Neural progenitor cell (in vitro differentiated cells): ENCODE measurements around the gene TRIM46. TPM values are rescaled to one million over a fixed set of nuclear protein-coding genes. Genes with fewer than 3 reads are reported as not detected.
A peak's percentile ranks its signal among the peaks of the same experiment; 100 is the strongest.

Source experiments
- DNase-seq: peaks from one replicate; pipeline ENCODE4 v3.0.0-alpha.2; 2016; ENCODE audit warnings: low spot score
- H2AFZ ChIP-seq: fragments of 200-600 bp; sonication (generic); replicated peaks from 2 replicates; pipeline ENCODE4 v1.6.1; 2016; ENCODE audit warnings: antibody characterized with exemption
- H3F3A ChIP-seq: fragments of 200-600 bp; sonication (generic); 2 replicates; pipeline ENCODE4 v1.6.1; 2016; ENCODE audit warnings: antibody characterized with exemption, low read depth
- H3K27ac ChIP-seq: fragments of 200-600 bp; sonication (generic); 2 replicates; pipeline ENCODE4 v1.5.1; 2016; ENCODE audit warnings: mild to moderate bottlenecking
- H3K27me3 ChIP-seq: fragments of 200-600 bp; sonication (generic); 2 replicates; pipeline ENCODE4 v1.6.1; 2016; ENCODE audit warnings: mild to moderate bottlenecking, moderate library complexity
- H3K36me3 ChIP-seq: fragments of 200-600 bp; sonication (generic); 2 replicates; pipeline ENCODE4 v1.5.1; 2016
- H3K4me1 ChIP-seq: fragments of 200-600 bp; sonication (generic); 2 replicates; pipeline ENCODE4 v1.6.1; 2016; ENCODE audit warnings: mixed run types
- H3K4me2 ChIP-seq: fragments of 200-600 bp; sonication (generic); 2 replicates; pipeline ENCODE4 v1.6.1; 2016
- H3K4me3 ChIP-seq: fragments of 200-600 bp; sonication (generic); 2 replicates; pipeline ENCODE4 v1.5.1; 2016
- H3K79me2 ChIP-seq: fragments of 200-600 bp; sonication (generic); 2 replicates; pipeline ENCODE4 v1.6.1; 2016; ENCODE audit warnings: low read depth
- H3K9ac ChIP-seq: fragments of 200-600 bp; sonication (generic); 2 replicates; pipeline ENCODE4 v1.6.1; 2016
- H3K9me3 ChIP-seq: fragments of 200-600 bp; sonication (generic); 2 replicates; pipeline ENCODE4 v1.5.1; 2016; ENCODE audit warnings: low read depth
- H4K20me1 ChIP-seq: fragments of 200-600 bp; sonication (generic); 2 replicates; pipeline ENCODE4 v1.6.1; 2016; ENCODE audit warnings: low read depth
- H3K27ac Mint-ChIP-seq: 3 replicates; pipeline ENCODE4 v1.8.0; 2021; ENCODE audit warnings: mixed read lengths
- H3K27me3 Mint-ChIP-seq: 2 replicates; pipeline ENCODE4 v1.8.0; 2022; ENCODE audit warnings: low read depth, mild to moderate bottlenecking, inconsistent platforms, moderate library complexity, mixed read lengths; ENCODE audit not compliant: insufficient read depth
- H3K36me3 Mint-ChIP-seq: 3 replicates; pipeline ENCODE4 v1.8.0; 2021; ENCODE audit warnings: mixed read lengths
- H3K4me1 Mint-ChIP-seq: 3 replicates; pipeline ENCODE4 v1.8.0; 2021; ENCODE audit warnings: mixed read lengths
- H3K4me3 Mint-ChIP-seq: 3 replicates; pipeline ENCODE4 v1.8.0; 2021; ENCODE audit warnings: mild to moderate bottlenecking, moderate library complexity, mixed read lengths
- H3K9me3 Mint-ChIP-seq: 3 replicates; pipeline ENCODE4 v1.8.0; 2020; ENCODE audit warnings: mixed read lengths
- CTCF ChIP-seq: fragments of 200-600 bp; sonication (generic); IDR thresholded peaks from 2 replicates; pipeline ENCODE4 v1.5.1; 2017; ENCODE audit warnings: antibody characterized with exemption, mild to moderate bottlenecking
- EZH2 ChIP-seq: fragments of 200-600 bp; sonication (generic); IDR thresholded peaks from 2 replicates; pipeline ENCODE4 v1.6.1; 2017; ENCODE audit warnings: antibody characterized with exemption, mild to moderate bottlenecking, moderate library complexity
- EZH2phosphoT487 ChIP-seq: fragments of 200-600 bp; sonication (generic); IDR thresholded peaks from 2 replicates; pipeline ENCODE4 v1.6.1; 2017; ENCODE audit warnings: antibody characterized with exemption
- total RNA-seq: library from RNA; depleted of rRNA; stranded (reverse); fragments of >200 nt; gene quantifications from 2 replicates; pipeline ENCODE4 v1.2.3, GENCODE V29; 2015; ENCODE audit warnings: low replicate concordance

TRIM46 gene
- total RNA-seq, 1 donor from 2014 or later = 3.9 TPM

- no peak for DNase-seq
- no peak overlapping the region for H2AFZ ChIP-seq
- peak overlapping the region; percentile 21 for H3K4me3 Mint-ChIP-seq
Observed at GRCh38 chr1:155170806-155171205, 2.8 kb upstream of the TRIM46 start.

GRCh38 chr1:155171836-155172731 lies 1.6 kb upstream of the TRIM46 start:
- Histone ChIP-seq H3F3A (peaks cover 80% of the 10 kb centered on the region), H3K9me3 (no peaks in the 10 kb centered on the region), H2AFZ (peak overlapping the region; percentile 94), H3K27me3 (no peaks in the 10 kb centered on the region), H3K79me2 (peaks cover 26% of the 10 kb centered on the region), H3K9ac (peak overlapping the region; percentile 77), H3K4me3 (peak overlapping the region; percentile 87), H3K4me1 (peaks cover 10% of the 10 kb centered on the region), H3K4me2 (peak overlapping the region; percentile 98), H4K20me1 (no peaks in the 10 kb centered on the region), H3K27ac (peak overlapping the region; percentile 70), H3K36me3 (no peaks in the 10 kb centered on the region)
- TF ChIP-seq CTCF (no peak), EZH2phosphoT487 (no peak), EZH2 (no peak)
- Mint-ChIP-seq H3K4me1 (peaks cover 46% of the 10 kb centered on the region), H3K4me3 (peak overlapping the region; percentile 94), H3K27ac (peak overlapping the region; percentile 58), H3K27me3 (peaks cover 16% of the 10 kb centered on the region), H3K9me3 (no peaks in the 10 kb centered on the region), H3K36me3 (peaks cover 10% of the 10 kb centered on the region)
- DNase-seq = no peak

More at GRCh38 chr1:155170806-155171205, 2.8 kb upstream of the TRIM46 start:
- Mint-ChIP-seq H3K27ac (no peak overlapping the region), H3K9me3 (no peaks in the 10 kb centered on the region), H3K4me1 (peaks cover 48% of the 10 kb centered on the region), H3K36me3 (peaks cover 4% of the 10 kb centered on the region), H3K27me3 (peaks cover 18% of the 10 kb centered on the region)
- peaks cover 26% of the 10 kb centered on the region for H3K79me2 ChIP-seq
- no peaks in the 10 kb centered on the region for H3K36me3 ChIP-seq
- no peak overlapping the region for H3K9ac ChIP-seq
- peaks cover 85% of the 10 kb centered on the region for H3F3A ChIP-seq
- no peak overlapping the region for H3K4me2 ChIP-seq
- no peaks in the 10 kb centered on the region for H3K27me3 ChIP-seq
- no peak overlapping the region for H3K4me3 ChIP-seq
- no peaks in the 10 kb centered on the region for H3K9me3 ChIP-seq
- H4K20me1 ChIP-seq = no peaks in the 10 kb centered on the region
- H3K27ac ChIP-seq = no peak overlapping the region
- TF ChIP-seq EZH2phosphoT487 (no peak), EZH2 (no peak), CTCF (no peak)
- peaks cover 23% of the 10 kb centered on the region for H3K4me1 ChIP-seq

DNA sequence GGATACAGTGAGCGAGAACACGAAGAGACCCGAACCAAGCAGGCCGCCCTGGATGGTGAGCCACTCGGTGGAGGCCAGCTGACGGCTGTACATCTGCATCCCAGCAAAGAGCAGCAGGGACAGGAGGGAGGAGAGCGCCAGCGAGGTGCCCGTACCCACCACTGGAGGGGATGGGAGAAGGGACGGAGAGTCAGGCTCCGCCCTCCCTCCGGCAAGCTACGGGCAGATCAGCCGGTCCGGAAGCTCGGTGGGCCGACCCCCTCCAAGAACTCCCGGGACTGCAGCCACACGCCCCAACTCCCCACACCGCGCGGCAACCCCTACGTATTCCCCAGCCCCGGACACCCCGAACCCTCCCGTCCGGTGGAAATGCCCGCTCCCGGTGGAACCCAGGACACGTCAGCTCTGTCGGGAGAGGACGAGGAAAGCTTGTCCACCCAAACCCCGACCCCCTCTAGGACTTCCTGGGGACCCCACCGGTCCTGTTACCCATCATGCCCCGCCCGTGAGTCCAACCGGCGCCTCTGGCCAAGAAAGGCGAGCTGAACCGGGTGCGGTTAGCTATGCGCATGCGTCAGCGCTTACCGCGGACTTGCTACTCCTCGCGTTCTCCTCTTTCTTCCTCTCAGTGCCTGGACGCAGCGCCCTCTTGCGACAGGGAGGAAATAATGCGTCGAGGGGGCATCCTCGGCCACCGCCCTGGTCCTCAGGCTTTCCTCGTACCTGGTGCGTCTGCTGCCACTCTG lies 744 bp upstream of the TRIM46 start, which contains the start of gene KRTCAP2:
Gene KRTCAP2, minus strand, starts transcription at position 573 of the 746 bp plus-strand sequence. Its CDS starts 80 bp downstream, at position 493.
- H3K79me2 ChIP-seq = peaks cover 26% of the 10 kb centered on the region
- peaks cover 19% of the 10 kb centered on the region for H3K27me3 Mint-ChIP-seq

More for the DNA sequence above, 744 bp upstream of the TRIM46 start, which contains the start of gene KRTCAP2:
- DNase-seq = peak; percentile 98
- Histone ChIP-seq H3K9me3 (no peaks in the 10 kb centered on the region), H3K4me2 (peak within 1 kb of the TSS; percentile 98), H3K27me3 (no peaks in the 10 kb centered on the region), H3K27ac (peak within 1 kb of the TSS; percentile 70), H2AFZ (peak within 1 kb of the TSS; percentile 94), H3K9ac (peak within 1 kb of the TSS; percentile 77), H3K4me1 (peaks cover 8% of the 10 kb centered on the region), H3K4me3 (peak within 1 kb of the TSS; percentile 87), H3F3A (peaks cover 73% of the 10 kb centered on the region), H3K36me3 (no peaks in the 10 kb centered on the region), H4K20me1 (no peaks in the 10 kb centered on the region)
- H3K27ac Mint-ChIP-seq = peak within 1 kb of the TSS; percentile 58
- peak within 1 kb of the TSS; percentile 94 for H3K4me3 Mint-ChIP-seq
- TF ChIP-seq CTCF = peak; percentile 91
- TF ChIP-seq EZH2 = no peak
- TF ChIP-seq EZH2phosphoT487 = no peak
- peaks cover 14% of the 10 kb centered on the region for H3K36me3 Mint-ChIP-seq
- no peaks in the 10 kb centered on the region for H3K9me3 Mint-ChIP-seq
- peaks cover 38% of the 10 kb centered on the region for H3K4me1 Mint-ChIP-seq
